OCI-LY7 (cell line): ENCODE data around the gene IPCEF1. TPM values are rescaled to one million over a fixed set of nuclear protein-coding genes. Genes with fewer than 3 reads are reported as not detected.

Source experiments
- BruUV-seq: library from RNA; stranded (reverse); fragments of 400-500 nt; replicated peaks from 2 replicates; lab custom pipeline; 2021; lab: Mats Ljungman, UMichigan
- CTCF ChIA-PET: fragments of 300-600 bp; sonication (Branson Sonifier 250); formaldehyde crosslinking; loops from one replicate; lab custom pipeline; 2022; ENCODE audit warnings: antibody characterized with exemption; ENCODE audit not compliant: unreplicated experiment; lab: Charles Lee
- POLR2A ChIA-PET: fragments of 300-600 bp; sonication (Branson Sonifier 250); formaldehyde crosslinking; loops from one replicate; lab custom pipeline; 2022; ENCODE audit warnings: antibody characterized with exemption; lab: Charles Lee
- DNase-seq: peaks from one replicate; pipeline ENCODE4 v3.0.0-alpha.2; 2015; ENCODE audit warnings: low spot score
- H2AFZ ChIP-seq: fragments of 200-600 bp; sonication (generic), shearing (Covaris generic); 2 replicates; pipeline ENCODE4 v1.6.1; 2014; ENCODE audit warnings: mild to moderate bottlenecking, antibody characterized with exemption, low read length, moderate library complexity
- H3K27ac ChIP-seq: fragments of 200-600 bp; sonication (generic); 2 replicates; pipeline ENCODE4 v1.5.1; 2014; ENCODE audit warnings: mixed run types, low read depth, mild to moderate bottlenecking, moderate library complexity, low read length, inconsistent platforms; ENCODE audit not compliant: poor library complexity, severe bottlenecking
- H3K36me3 ChIP-seq: fragments of 200-600 bp; sonication (generic); 2 replicates; pipeline ENCODE4 v1.6.1; 2014; ENCODE audit warnings: mild to moderate bottlenecking, antibody characterized with exemption, low read length, moderate library complexity, mixed read lengths; ENCODE audit not compliant: insufficient read depth
- H3K4me1 ChIP-seq: fragments of 200-600 bp; sonication (generic); 2 replicates; pipeline ENCODE4 v1.5.1; 2014; ENCODE audit warnings: mild to moderate bottlenecking, low read length; ENCODE audit not compliant: insufficient read depth, poor library complexity, severe bottlenecking
- H3K4me2 ChIP-seq: fragments of 200-600 bp; sonication (generic); 2 replicates; pipeline ENCODE4 v1.6.1; 2014; ENCODE audit warnings: mild to moderate bottlenecking, low read length
- H3K4me3 ChIP-seq: fragments of 200-600 bp; sonication (generic); 2 replicates; pipeline ENCODE4 v1.5.1; 2014; ENCODE audit warnings: mild to moderate bottlenecking, low read depth, low read length; ENCODE audit not compliant: poor library complexity, severe bottlenecking
- H3K79me2 ChIP-seq: fragments of 200-600 bp; sonication (generic); 2 replicates; pipeline ENCODE4 v1.6.1; 2016; ENCODE audit warnings: low read depth, mild to moderate bottlenecking, low read length, moderate library complexity, mixed read lengths; ENCODE audit not compliant: insufficient read depth
- H3K9me2 ChIP-seq: fragments of 200-600 bp; sonication (generic); 2 replicates; pipeline ENCODE4 v1.6.1; 2016; ENCODE audit warnings: mild to moderate bottlenecking, low read length, mixed read lengths; ENCODE audit not compliant: insufficient read depth
- H3K9me3 ChIP-seq: fragments of 200-600 bp; sonication (generic); 2 replicates; pipeline ENCODE4 v1.6.1; 2014; ENCODE audit warnings: mild to moderate bottlenecking, mixed run types, low read length, mixed read lengths
- H4K20me1 ChIP-seq: fragments of 200-600 bp; sonication (generic); 2 replicates; pipeline ENCODE4 v1.6.1; 2014; ENCODE audit warnings: mild to moderate bottlenecking, antibody characterized with exemption, low read length, moderate library complexity, mixed read lengths; ENCODE audit not compliant: insufficient read depth
- EZH2phosphoT487 ChIP-seq: fragments of 200-600 bp; sonication (generic); IDR thresholded peaks from 2 replicates; pipeline ENCODE4 v1.6.1; 2018; ENCODE audit warnings: low read depth, borderline replicate concordance, mild to moderate bottlenecking, mixed run types, antibody characterized with exemption, low read length, moderate library complexity, mixed read lengths
- intact Hi-C: fragments of 100-400 bp; cut with micrococcal nuclease; formaldehyde crosslinking; loops from one replicate; pipeline ENCODE4 v1.10.0; 2022; ENCODE audit not compliant: unreplicated experiment
- total RNA-seq, 2 experiments: library from RNA; depleted of rRNA in 1 of 2; stranded (reverse); fragments of >200 nt in 1 of 2; shearing (Covaris generic) in 1 of 2; gene quantifications; 2 replicates each; pipeline ENCODE4 v1.2.3, GENCODE V29; 2014 to 2022
- TF ChIP-seq, protein P1 (sequence below): fragments of 200-600 bp; sonication (generic); conservative IDR thresholded peaks from 2 replicates; pipeline ENCODE4 v1.5.1; 2014; ENCODE audit warnings: mild to moderate bottlenecking, antibody characterized with exemption, low read length, moderate library complexity, mixed read lengths

The IPCEF1 gene
- total RNA-seq, 2 experiments from 2014 or later, result not detected

DNA sequence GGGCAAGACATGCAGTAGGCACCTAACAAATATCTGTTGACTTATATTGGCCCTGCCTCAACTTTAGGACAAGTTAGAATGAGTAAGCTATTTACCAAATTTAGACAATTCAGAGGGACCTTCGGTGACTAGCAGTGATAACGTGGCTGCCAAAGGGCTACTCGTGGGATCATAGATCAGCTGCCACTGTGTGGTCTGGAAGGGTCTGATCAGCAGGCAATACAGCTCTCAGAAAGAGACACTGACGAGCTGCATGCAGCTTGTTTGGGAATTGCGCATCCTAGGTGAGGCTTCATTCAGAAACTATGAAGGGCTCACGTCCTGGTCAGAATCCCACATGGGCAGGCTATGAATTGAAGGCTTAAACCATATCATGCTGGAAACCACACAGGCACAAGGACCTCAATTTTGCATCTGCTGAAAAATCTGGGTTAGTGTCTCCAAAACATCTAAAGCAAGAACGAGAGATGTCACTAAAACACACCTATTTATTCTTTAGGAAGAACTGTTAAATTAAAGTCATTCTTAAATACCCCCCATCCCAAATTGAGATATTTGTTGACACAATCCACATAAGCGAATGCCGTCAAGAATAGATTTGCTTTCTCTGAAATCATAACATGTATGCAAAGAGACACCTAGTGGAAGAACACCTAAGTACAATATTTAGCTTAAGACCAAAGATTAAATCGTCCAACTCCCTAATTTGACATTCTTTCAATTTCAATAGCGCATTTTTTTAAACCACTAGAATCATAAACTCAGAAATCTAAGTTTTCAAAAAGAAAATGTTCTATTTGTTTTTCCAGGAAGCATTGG is 79.6 kb downstream of the IPCEF1 start:
- intact Hi-C loops, result loop anchor here (1.0 kb wide), 1 partner anchor 123 kb away; no protein-coding TSS in a partner anchor
- H3K9me2 ChIP-seq, result no peaks in the 10 kb centered on the region
- no TSS peak for BruUV-seq
- no peak overlapping the region for H3K27ac ChIP-seq
- H4K20me1 ChIP-seq, result no peaks in the 10 kb centered on the region
- no peaks in the 10 kb centered on the region for H3K36me3 ChIP-seq
- H3K9me3 ChIP-seq, result no peaks in the 10 kb centered on the region
- TF ChIP-seq, protein P1, sequence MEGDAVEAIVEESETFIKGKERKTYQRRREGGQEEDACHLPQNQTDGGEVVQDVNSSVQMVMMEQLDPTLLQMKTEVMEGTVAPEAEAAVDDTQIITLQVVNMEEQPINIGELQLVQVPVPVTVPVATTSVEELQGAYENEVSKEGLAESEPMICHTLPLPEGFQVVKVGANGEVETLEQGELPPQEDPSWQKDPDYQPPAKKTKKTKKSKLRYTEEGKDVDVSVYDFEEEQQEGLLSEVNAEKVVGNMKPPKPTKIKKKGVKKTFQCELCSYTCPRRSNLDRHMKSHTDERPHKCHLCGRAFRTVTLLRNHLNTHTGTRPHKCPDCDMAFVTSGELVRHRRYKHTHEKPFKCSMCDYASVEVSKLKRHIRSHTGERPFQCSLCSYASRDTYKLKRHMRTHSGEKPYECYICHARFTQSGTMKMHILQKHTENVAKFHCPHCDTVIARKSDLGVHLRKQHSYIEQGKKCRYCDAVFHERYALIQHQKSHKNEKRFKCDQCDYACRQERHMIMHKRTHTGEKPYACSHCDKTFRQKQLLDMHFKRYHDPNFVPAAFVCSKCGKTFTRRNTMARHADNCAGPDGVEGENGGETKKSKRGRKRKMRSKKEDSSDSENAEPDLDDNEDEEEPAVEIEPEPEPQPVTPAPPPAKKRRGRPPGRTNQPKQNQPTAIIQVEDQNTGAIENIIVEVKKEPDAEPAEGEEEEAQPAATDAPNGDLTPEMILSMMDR, result peak; percentile 82
- no peak for TF ChIP-seq EZH2phosphoT487
- POLR2A ChIA-PET, result interaction anchor here (0.7 kb wide), 2 partner anchors 8 to 275 kb away, joined by 4 read pairs; no protein-coding TSS in a partner anchor
- peak; percentile 43 for DNase-seq
- no peak overlapping the region for H3K4me2 ChIP-seq
- H3K4me3 ChIP-seq, result no peak overlapping the region
- no peak overlapping the region for H2AFZ ChIP-seq
- CTCF ChIA-PET, result interaction anchor here (0.6 kb wide), 1 partner anchor 245 kb away, joined by 3 read pairs; no protein-coding TSS in a partner anchor
- H3K4me1 ChIP-seq, result no peaks in the 10 kb centered on the region
- H3K79me2 ChIP-seq, result no peaks in the 10 kb centered on the region

DNA sequence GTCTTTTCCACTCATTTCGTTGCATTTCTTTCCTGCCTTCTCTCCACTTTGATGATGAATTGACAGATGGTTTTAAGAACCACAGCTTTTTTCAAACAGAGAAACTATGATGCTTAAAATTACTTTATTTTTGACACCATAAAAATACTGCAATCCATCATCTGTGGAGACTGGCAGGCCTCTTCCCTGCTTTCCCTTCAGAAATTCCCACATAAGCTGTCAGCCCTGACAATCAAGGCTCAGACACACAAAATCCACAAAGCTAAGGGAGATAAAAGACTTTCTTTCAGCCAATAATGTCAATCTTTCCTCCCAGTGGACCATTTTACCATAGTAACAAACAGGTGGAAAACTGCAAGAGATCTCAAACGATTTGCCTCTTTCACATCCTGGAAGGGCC is 82.4 kb downstream of the IPCEF1 start:
- BruUV-seq, result no TSS peak
- Histone ChIP-seq H3K9me3 (no peaks in the 10 kb centered on the region), H3K79me2 (no peaks in the 10 kb centered on the region), H3K4me2 (no peak overlapping the region), H3K9me2 (no peaks in the 10 kb centered on the region), H3K4me1 (no peaks in the 10 kb centered on the region), H3K36me3 (no peaks in the 10 kb centered on the region), H3K27ac (no peak overlapping the region), H2AFZ (no peak overlapping the region), H4K20me1 (no peaks in the 10 kb centered on the region), H3K4me3 (no peak overlapping the region)
- POLR2A ChIA-PET, result interaction anchor here (0.7 kb wide), 1 partner anchor 99 kb away, joined by 3 read pairs; no protein-coding TSS in a partner anchor
- no peak for DNase-seq
- intact Hi-C loops, result no loop called here
- CTCF ChIA-PET, result no interaction called here
- TF ChIP-seq EZH2phosphoT487, result no peak
- TF ChIP-seq, protein P1, result no peak

DNA sequence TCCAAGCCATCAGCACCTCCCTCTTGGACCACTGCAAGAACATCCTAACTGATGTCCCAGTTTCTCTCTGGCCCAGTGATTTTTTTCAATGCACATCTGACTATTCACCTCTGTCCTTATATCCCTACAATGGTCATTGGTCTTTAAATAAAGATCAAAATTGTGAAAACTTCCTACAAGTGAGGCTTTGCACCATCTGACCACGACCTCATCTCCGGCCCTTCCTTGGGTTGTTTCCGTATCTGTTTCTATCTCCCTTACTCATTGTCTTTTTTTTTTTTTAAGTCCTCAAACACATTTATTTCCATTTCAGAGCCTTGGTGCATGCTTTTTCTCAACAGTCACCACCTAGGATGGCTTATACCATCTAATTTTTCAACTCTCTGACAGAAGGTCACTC is 88.1 kb downstream of the IPCEF1 start:
- no peak overlapping the region for H3K4me2 ChIP-seq
- no peaks in the 10 kb centered on the region for H3K9me3 ChIP-seq
- H3K36me3 ChIP-seq, result no peaks in the 10 kb centered on the region
- intact Hi-C loops, result no loop called here
- H3K4me3 ChIP-seq, result no peak overlapping the region
- no TSS peak for BruUV-seq
- ChIA-PET POLR2A (no interaction called here), CTCF (no interaction called here)
- H3K79me2 ChIP-seq, result no peaks in the 10 kb centered on the region
- H3K4me1 ChIP-seq, result no peaks in the 10 kb centered on the region
- no peak for TF ChIP-seq EZH2phosphoT487
- TF ChIP-seq, protein P1, result no peak
- no peaks in the 10 kb centered on the region for H3K9me2 ChIP-seq
- no peak overlapping the region for H2AFZ ChIP-seq
- no peak overlapping the region for H3K27ac ChIP-seq
- DNase-seq, result no peak
- no peaks in the 10 kb centered on the region for H4K20me1 ChIP-seq
